Hepatocyte (in vitro differentiated cells): Measurements from ENCODE around the gene STK32B. TPM values are rescaled to one million over a fixed set of nuclear protein-coding genes. Genes with fewer than 3 reads are reported as not detected.

Experiments used
- DNase-seq: peaks from one replicate; pipeline ENCODE4 v3.0.0-alpha.2; 2016; ENCODE audit warnings: low spot score
- H2AFZ ChIP-seq: fragments of 200-600 bp; sonication (generic); 2 replicates; pipeline ENCODE4 v1.6.0; 2016; ENCODE audit warnings: antibody characterized with exemption, mild to moderate bottlenecking
- H3K27ac ChIP-seq: fragments of 200-600 bp; sonication (generic); 2 replicates; pipeline ENCODE4 v1.5.1; 2016; ENCODE audit warnings: mild to moderate bottlenecking
- H3K27me3 ChIP-seq: fragments of 200-600 bp; sonication (generic); 2 replicates; pipeline ENCODE4 v1.6.1; 2016
- H3K36me3 ChIP-seq: fragments of 200-600 bp; sonication (generic); replicated peaks from 2 replicates; pipeline ENCODE4 v1.5.1; 2016; ENCODE audit warnings: low read depth; ENCODE audit not compliant: insufficient read depth
- H3K4me1 ChIP-seq: fragments of 200-600 bp; sonication (generic); 2 replicates; pipeline ENCODE4 v1.5.1; 2016; ENCODE audit warnings: mild to moderate bottlenecking, moderate library complexity; ENCODE audit not compliant: insufficient read depth
- H3K4me2 ChIP-seq: fragments of 200-600 bp; sonication (generic); 2 replicates; pipeline ENCODE4 v1.6.0; 2016
- H3K4me3 ChIP-seq: fragments of 200-600 bp; sonication (generic); 2 replicates; pipeline ENCODE4 v1.5.1; 2016; ENCODE audit warnings: mild to moderate bottlenecking
- H3K79me2 ChIP-seq: fragments of 200-600 bp; sonication (generic); 2 replicates; pipeline ENCODE4 v1.6.0; 2017; ENCODE audit warnings: mild to moderate bottlenecking
- H3K9me2 ChIP-seq: fragments of 200-600 bp; sonication (generic); replicated peaks from 2 replicates; pipeline ENCODE4 v1.6.0; 2017; ENCODE audit warnings: mild to moderate bottlenecking; ENCODE audit not compliant: insufficient read depth
- H3K9me3 ChIP-seq: fragments of 200-600 bp; sonication (generic); 2 replicates; pipeline ENCODE4 v1.5.1; 2016; ENCODE audit warnings: low read depth, mild to moderate bottlenecking
- H4K20me1 ChIP-seq: fragments of 200-600 bp; sonication (generic); 2 replicates; pipeline ENCODE4 v1.6.0; 2016; ENCODE audit warnings: mild to moderate bottlenecking; ENCODE audit not compliant: insufficient read depth, poor library complexity, severe bottlenecking
- EZH2 ChIP-seq: fragments of 200-600 bp; sonication (generic); IDR thresholded peaks from 2 replicates; pipeline ENCODE4 v1.6.1; 2016; ENCODE audit warnings: antibody characterized with exemption, mild to moderate bottlenecking, borderline replicate concordance
- EZH2phosphoT487 ChIP-seq: fragments of 200-600 bp; sonication (generic); IDR thresholded peaks from one replicate; pipeline ENCODE4 v1.6.1; 2018; ENCODE audit warnings: antibody characterized with exemption, mild to moderate bottlenecking, low read depth, moderate library complexity; ENCODE audit not compliant: unreplicated experiment, severe bottlenecking
- WGBS: methylation state at CpG from one replicate; pipeline ENCODE4 v1.1.6; 2016; ENCODE audit warnings: low lambda C conversion rate; ENCODE audit errors: missing lambda C conversion rate; 5-methylcytosine and 5-hydroxymethylcytosine counted together
- polyA plus RNA-seq: library from polyadenylated mRNA; unstranded; fragments of >200 nt; fragmentation: Nextera tagmentation; extraction: Ambion mirVana; gene quantifications from 2 replicates; pipeline ENCODE4 v1.2.1, GENCODE V29; 2016
- total RNA-seq: library from RNA; depleted of rRNA; stranded (reverse); fragments of >200 nt; gene quantifications from 2 replicates; pipeline ENCODE4 v1.2.3, GENCODE V29; 2014
- TF ChIP-seq, protein P1 (sequence below): fragments of 200-600 bp; sonication (generic); IDR thresholded peaks from 2 replicates; pipeline ENCODE4 v1.5.1; 2016; ENCODE audit warnings: antibody characterized with exemption, mild to moderate bottlenecking; ENCODE audit not compliant: poor library complexity

The STK32B gene
- total and polyA plus RNA-seq, 2 experiments from 2014 or later = 0.51 to 1.6 TPM

DNA sequence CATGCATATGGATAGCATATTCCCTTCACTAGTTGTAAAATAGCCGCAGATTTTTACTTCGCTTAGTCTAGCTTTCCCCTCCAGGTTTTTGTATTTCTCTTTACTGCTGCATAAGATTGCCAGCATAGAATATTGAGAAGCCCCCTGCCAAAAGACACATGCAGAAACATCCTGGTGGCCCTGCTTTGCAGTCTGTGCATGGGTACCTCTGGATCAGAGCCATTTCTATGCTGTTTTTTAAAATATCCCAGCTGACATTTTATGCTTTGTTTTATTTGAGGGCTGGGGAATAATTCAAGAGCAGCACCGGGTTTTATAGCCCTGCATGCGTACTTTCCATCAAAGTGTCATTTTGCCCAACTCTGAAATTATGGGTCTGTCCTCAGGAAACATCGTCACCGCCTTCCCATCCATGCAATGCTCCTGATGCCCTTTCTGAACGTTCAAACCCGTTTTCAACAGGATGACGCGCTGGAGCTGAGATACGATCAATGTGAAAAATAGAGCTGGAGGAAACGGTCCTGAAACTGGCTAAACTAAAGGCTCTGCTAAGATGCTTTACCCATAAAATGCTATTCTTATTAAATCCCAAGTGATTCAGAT is 342.7 kb downstream of the STK32B start:
- DNase-seq = no peak
- Histone ChIP-seq H3K27me3 (no peaks in the 10 kb centered on the region), H3K4me3 (no peak overlapping the region), H3K79me2 (no peaks in the 10 kb centered on the region), H3K4me1 (no peaks in the 10 kb centered on the region), H3K27ac (no peak overlapping the region), H3K36me3 (no peaks in the 10 kb centered on the region), H3K9me3 (no peaks in the 10 kb centered on the region), H3K9me2 (no peaks in the 10 kb centered on the region), H4K20me1 (no peaks in the 10 kb centered on the region), H2AFZ (no peak overlapping the region), H3K4me2 (no peak overlapping the region)
- TF ChIP-seq EZH2 = no peak
- 83% methylated on average over 12 of the region's 12 CpGs for WGBS

- Histone ChIP-seq H3K9me3 (no peaks in the 10 kb centered on the region), H3K4me2 (no peak overlapping the region), H3K27ac (no peak overlapping the region), H3K27me3 (no peaks in the 10 kb centered on the region), H4K20me1 (no peaks in the 10 kb centered on the region), H3K36me3 (no peaks in the 10 kb centered on the region), H3K4me3 (no peak overlapping the region), H3K4me1 (no peaks in the 10 kb centered on the region), H3K79me2 (no peaks in the 10 kb centered on the region), H3K9me2 (no peaks in the 10 kb centered on the region), H2AFZ (no peak overlapping the region)
- TF ChIP-seq EZH2phosphoT487 = no peak
- DNase-seq = no peak
- WGBS = 89% methylated on average over 8 of the region's 8 CpGs
Measured at GRCh38 chr4:5395781-5396180, 344.5 kb downstream of the STK32B start.

DNA sequence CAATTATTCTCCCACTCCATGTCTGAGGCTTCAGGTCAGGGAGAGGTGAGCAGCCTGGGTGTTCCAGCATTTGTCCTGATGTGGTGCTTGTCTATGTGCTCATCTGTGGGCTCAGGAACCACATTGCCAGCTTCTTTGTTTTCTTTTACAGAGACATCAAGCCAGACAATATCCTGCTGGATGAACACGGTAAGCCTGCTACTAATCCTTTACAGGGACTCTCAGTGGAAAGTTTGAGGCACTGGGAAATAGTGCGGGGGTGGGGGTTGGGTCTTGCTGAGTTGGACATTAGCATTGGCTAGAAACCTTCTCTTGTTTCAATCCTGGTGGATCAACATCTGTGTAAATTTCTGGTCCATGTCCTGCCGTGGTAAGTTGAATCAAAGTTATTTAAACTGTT is 346.8 kb downstream of the STK32B start:
- H3K9me3 ChIP-seq = no peaks in the 10 kb centered on the region
- no peaks in the 10 kb centered on the region for H3K79me2 ChIP-seq
- H3K9me2 ChIP-seq = no peaks in the 10 kb centered on the region
- H3K4me3 ChIP-seq = no peak overlapping the region
- 65% methylated on average over 3 of the region's 3 CpGs for WGBS
- TF ChIP-seq EZH2 (no peak), EZH2phosphoT487 (no peak)
- no peak overlapping the region for H3K27ac ChIP-seq
- H3K4me2 ChIP-seq = no peak overlapping the region
- H2AFZ ChIP-seq = no peak overlapping the region
- H3K36me3 ChIP-seq = no peaks in the 10 kb centered on the region
- H3K27me3 ChIP-seq = no peaks in the 10 kb centered on the region
- DNase-seq = no peak
- H4K20me1 ChIP-seq = no peaks in the 10 kb centered on the region
- no peaks in the 10 kb centered on the region for H3K4me1 ChIP-seq

DNA sequence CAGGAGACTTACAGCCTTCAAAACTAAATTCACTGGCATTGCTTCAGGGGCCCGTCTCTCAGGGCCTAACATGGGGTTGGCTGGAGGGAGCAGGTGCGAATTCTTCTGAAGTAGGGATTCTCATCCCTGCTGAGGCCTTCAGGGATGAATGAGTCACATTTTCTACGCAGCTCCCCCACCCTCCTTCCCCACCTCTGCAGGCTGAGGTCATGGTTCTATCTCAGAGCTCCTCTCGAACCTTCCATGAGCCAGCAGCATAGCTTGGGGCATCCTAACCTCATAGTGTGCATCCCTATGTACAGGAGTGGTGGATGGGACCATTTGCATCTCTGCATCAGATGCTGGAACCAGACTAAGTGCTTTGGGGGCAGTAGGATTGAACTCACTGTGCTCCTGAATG is 347.8 kb downstream of the STK32B start:
- Histone ChIP-seq H3K4me2 (no peak overlapping the region), H3K4me1 (no peaks in the 10 kb centered on the region), H3K9me2 (no peaks in the 10 kb centered on the region), H3K36me3 (no peaks in the 10 kb centered on the region), H3K27me3 (no peaks in the 10 kb centered on the region), H3K9me3 (no peaks in the 10 kb centered on the region), H2AFZ (no peak overlapping the region), H3K4me3 (no peak overlapping the region), H3K79me2 (no peaks in the 10 kb centered on the region), H4K20me1 (no peaks in the 10 kb centered on the region), H3K27ac (no peak overlapping the region)
- no peak for DNase-seq
- TF ChIP-seq EZH2phosphoT487 = no peak
- TF ChIP-seq EZH2 = no peak
- TF ChIP-seq, protein P1, sequence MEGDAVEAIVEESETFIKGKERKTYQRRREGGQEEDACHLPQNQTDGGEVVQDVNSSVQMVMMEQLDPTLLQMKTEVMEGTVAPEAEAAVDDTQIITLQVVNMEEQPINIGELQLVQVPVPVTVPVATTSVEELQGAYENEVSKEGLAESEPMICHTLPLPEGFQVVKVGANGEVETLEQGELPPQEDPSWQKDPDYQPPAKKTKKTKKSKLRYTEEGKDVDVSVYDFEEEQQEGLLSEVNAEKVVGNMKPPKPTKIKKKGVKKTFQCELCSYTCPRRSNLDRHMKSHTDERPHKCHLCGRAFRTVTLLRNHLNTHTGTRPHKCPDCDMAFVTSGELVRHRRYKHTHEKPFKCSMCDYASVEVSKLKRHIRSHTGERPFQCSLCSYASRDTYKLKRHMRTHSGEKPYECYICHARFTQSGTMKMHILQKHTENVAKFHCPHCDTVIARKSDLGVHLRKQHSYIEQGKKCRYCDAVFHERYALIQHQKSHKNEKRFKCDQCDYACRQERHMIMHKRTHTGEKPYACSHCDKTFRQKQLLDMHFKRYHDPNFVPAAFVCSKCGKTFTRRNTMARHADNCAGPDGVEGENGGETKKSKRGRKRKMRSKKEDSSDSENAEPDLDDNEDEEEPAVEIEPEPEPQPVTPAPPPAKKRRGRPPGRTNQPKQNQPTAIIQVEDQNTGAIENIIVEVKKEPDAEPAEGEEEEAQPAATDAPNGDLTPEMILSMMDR = no peak
- WGBS = 84% methylated on average over 4 of the region's 4 CpGs

GRCh38 chr4:5399790-5400421 is 348.6 kb downstream of the STK32B start:
- Histone ChIP-seq H3K36me3 (no peaks in the 10 kb centered on the region), H2AFZ (no peak overlapping the region), H4K20me1 (no peaks in the 10 kb centered on the region), H3K4me3 (no peak overlapping the region), H3K27me3 (no peaks in the 10 kb centered on the region), H3K4me2 (no peak overlapping the region), H3K9me3 (no peaks in the 10 kb centered on the region), H3K9me2 (no peaks in the 10 kb centered on the region), H3K79me2 (no peaks in the 10 kb centered on the region), H3K27ac (no peak overlapping the region), H3K4me1 (no peaks in the 10 kb centered on the region)
- DNase-seq = peak; percentile 68
- TF ChIP-seq EZH2 (no peak), EZH2phosphoT487 (no peak)
- TF ChIP-seq, protein P1 = peak; percentile 69
- WGBS = 47% methylated on average over 8 of the region's 8 CpGs
